Chondrocyte (in vitro differentiated cells): ENCODE results near the gene TMEM50A. TPM values are rescaled to one million over a fixed set of nuclear protein-coding genes. Genes with fewer than 3 reads are reported as not detected.
"Not testable (repeated sequence)": the region's sequence is repeated elsewhere in the genome, so short reads cannot be mapped to it uniquely, and the experiment has no call there.

ENCODE experiments used
- DNase-seq: peaks from one replicate; pipeline ENCODE4 v3.0.0; 2021; ENCODE audit warnings: mixed read lengths, low spot score
- H3K27ac Mint-ChIP-seq: one replicate; pipeline ENCODE4 v1.8.0; 2021; ENCODE audit warnings: mild to moderate bottlenecking, moderate library complexity, mixed read lengths; ENCODE audit not compliant: unreplicated experiment
- H3K27me3 Mint-ChIP-seq: 2 replicates; pipeline ENCODE4 v1.8.0; 2021; ENCODE audit warnings: low read depth, mixed read lengths
- H3K36me3 Mint-ChIP-seq: 2 replicates; pipeline ENCODE4 v1.8.0; 2021; ENCODE audit warnings: low read depth, mixed read lengths
- H3K4me1 Mint-ChIP-seq: 2 replicates; pipeline ENCODE4 v1.8.0; 2021; ENCODE audit warnings: low read depth, mild to moderate bottlenecking, mixed read lengths
- H3K4me3 Mint-ChIP-seq: one replicate; pipeline ENCODE4 v1.8.0; 2021; ENCODE audit warnings: mild to moderate bottlenecking, moderate library complexity, mixed read lengths; ENCODE audit not compliant: unreplicated experiment
- H3K9me3 Mint-ChIP-seq: 2 replicates; pipeline ENCODE4 v1.8.0; 2021; ENCODE audit warnings: low read depth, mixed read lengths
- total RNA-seq: library from RNA; stranded (reverse); gene quantifications from 3 replicates; pipeline ENCODE4 v1.2.1, GENCODE V29; 2021

Gene TMEM50A
- total RNA-seq, 1 donor from 2014 or later, result 138 TPM

GRCh38 chr1:25309085-25309484, 29.0 kb upstream of the TMEM50A start:
- not testable (repeated sequence) for H3K27ac Mint-ChIP-seq, H3K36me3 Mint-ChIP-seq, H3K9me3 Mint-ChIP-seq, H3K27me3 Mint-ChIP-seq, H3K4me1 Mint-ChIP-seq, H3K4me3 Mint-ChIP-seq, DNase-seq

- not testable (repeated sequence) for H3K9me3 Mint-ChIP-seq, H3K4me1 Mint-ChIP-seq, H3K36me3 Mint-ChIP-seq, H3K27me3 Mint-ChIP-seq, DNase-seq, H3K4me3 Mint-ChIP-seq, H3K27ac Mint-ChIP-seq
Measured at GRCh38 chr1:25309486-25309885, 28.6 kb upstream of the TMEM50A start.

DNA sequence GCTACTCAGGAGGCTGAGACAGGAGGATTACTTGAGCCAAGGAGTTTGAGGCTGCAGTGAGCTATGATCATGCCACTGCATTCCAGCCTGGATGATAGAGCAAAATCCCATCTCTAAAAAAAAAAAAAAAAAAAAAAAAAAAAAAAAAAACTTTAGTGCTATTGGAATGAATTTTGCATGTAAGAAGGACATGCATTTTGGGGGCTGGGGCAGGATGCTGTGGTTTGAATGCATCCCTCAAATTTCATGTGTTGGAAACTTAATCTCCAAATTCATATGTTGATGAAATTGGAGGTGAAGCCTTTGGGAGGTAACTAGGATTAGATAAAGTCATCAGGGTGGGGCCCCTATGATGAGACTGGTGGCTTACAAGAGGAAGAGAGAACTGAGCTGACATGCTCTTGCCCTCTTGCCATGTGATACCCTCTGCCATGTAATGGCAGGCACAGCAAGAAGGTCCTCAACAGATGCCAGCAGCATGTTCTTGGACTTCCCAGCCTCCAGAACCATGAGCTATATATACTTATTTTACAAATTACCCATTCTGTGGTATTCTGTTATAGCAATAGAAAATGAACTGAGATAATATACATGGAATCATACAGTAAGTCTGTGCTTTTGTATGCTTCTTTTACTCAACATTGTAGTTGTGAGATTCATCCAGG, 25.2 kb upstream of the TMEM50A start:
- not testable (repeated sequence) for H3K4me3 Mint-ChIP-seq

GRCh38 chr1:25320314-25320938, 17.7 kb upstream of the TMEM50A start:
- peak overlapping the region; percentile 82 for H3K27ac Mint-ChIP-seq
- H3K4me3 Mint-ChIP-seq, H3K27me3 Mint-ChIP-seq: not testable (repeated sequence)

More for the DNA sequence above, 25.2 kb upstream of the TMEM50A start:
- not testable (repeated sequence) for H3K27ac Mint-ChIP-seq, H3K9me3 Mint-ChIP-seq, H3K36me3 Mint-ChIP-seq, H3K27me3 Mint-ChIP-seq, H3K4me1 Mint-ChIP-seq, DNase-seq

DNA sequence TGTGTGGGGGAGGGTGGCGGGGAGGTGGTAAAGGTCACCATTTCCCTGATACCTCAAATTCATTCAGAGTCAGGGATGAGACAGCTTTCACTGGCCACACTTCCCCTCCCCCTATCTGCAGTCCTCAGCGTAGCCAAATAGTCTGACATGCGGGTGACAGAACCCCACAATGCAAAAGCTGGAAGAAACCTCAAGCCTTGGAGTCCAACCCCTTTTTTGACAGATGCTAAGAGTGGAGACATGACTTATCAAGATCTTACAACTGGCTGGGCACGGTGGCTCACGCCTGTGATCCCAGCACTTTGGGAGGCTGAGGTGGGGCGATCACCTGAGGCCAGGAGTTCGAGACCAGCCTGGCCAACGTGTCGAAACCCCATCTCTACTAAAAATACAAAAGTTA, 16.0 kb upstream of the TMEM50A start:
- not testable (repeated sequence) for H3K27me3 Mint-ChIP-seq, DNase-seq, H3K27ac Mint-ChIP-seq, H3K9me3 Mint-ChIP-seq, H3K36me3 Mint-ChIP-seq, H3K4me3 Mint-ChIP-seq
- peaks cover 11% of the 10 kb centered on the region for H3K4me1 Mint-ChIP-seq

More at GRCh38 chr1:25320314-25320938, 17.7 kb upstream of the TMEM50A start:
- H3K36me3 Mint-ChIP-seq, DNase-seq, H3K9me3 Mint-ChIP-seq: not testable (repeated sequence)
- peaks cover 11% of the 10 kb centered on the region for H3K4me1 Mint-ChIP-seq

DNA sequence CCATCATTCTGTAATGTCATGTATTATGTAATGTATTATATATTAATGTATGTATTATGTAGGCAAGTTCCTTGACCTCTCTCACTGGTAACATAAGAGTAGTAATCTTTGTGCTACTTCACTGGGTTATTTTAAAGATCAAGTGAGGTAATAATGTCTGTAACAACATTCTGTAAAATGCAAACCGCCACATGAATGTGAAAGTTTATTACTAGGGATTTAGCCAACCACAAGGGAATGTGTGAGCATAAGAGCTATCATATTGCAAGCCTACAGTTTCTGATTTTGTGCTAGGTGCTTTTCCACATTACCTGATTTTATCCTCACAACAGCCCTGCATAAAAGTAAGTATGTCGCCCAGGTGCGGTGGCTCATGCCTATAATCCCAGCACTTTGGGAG, 13.7 kb upstream of the TMEM50A start:
- DNase-seq, H3K27ac Mint-ChIP-seq, H3K36me3 Mint-ChIP-seq, H3K4me3 Mint-ChIP-seq, H3K9me3 Mint-ChIP-seq, H3K27me3 Mint-ChIP-seq: not testable (repeated sequence)
- H3K4me1 Mint-ChIP-seq, result peaks cover 11% of the 10 kb centered on the region

GRCh38 chr1:25327864-25328790, 10.0 kb upstream of the TMEM50A start:
- H3K27me3 Mint-ChIP-seq, H3K4me3 Mint-ChIP-seq, H3K4me1 Mint-ChIP-seq, H3K9me3 Mint-ChIP-seq, H3K36me3 Mint-ChIP-seq, H3K27ac Mint-ChIP-seq, DNase-seq: not testable (repeated sequence)

GRCh38 chr1:25328791-25329185, 9.3 kb upstream of the TMEM50A start:
- H3K4me3 Mint-ChIP-seq, H3K4me1 Mint-ChIP-seq, H3K9me3 Mint-ChIP-seq, H3K27ac Mint-ChIP-seq, H3K27me3 Mint-ChIP-seq, H3K36me3 Mint-ChIP-seq, DNase-seq: not testable (repeated sequence)

- H3K27ac Mint-ChIP-seq, H3K36me3 Mint-ChIP-seq, H3K9me3 Mint-ChIP-seq, H3K27me3 Mint-ChIP-seq, H3K4me3 Mint-ChIP-seq, DNase-seq, H3K4me1 Mint-ChIP-seq: not testable (repeated sequence)
Measured at GRCh38 chr1:25329336-25329735, 8.8 kb upstream of the TMEM50A start.
